A549 treated with RU486 at 1 μM for 4 hours (cell line): Measurements from ENCODE around the gene CDKN1A. TPM values are rescaled to one million over a fixed set of nuclear protein-coding genes. Genes with fewer than 3 reads are reported as not detected.

ENCODE experiments used
- total RNA-seq: library from RNA; stranded (reverse); fragments of 200-300 nt; extraction: Qiagen RNA extraction; gene quantifications from 5 replicates; pipeline ENCODE4 v1.2.3, GENCODE V29; 2022; ENCODE audit warnings: low read depth

CDKN1A gene
- total RNA-seq, result 178 to 255 TPM (median 220 TPM) in 5 replicates

DNA sequence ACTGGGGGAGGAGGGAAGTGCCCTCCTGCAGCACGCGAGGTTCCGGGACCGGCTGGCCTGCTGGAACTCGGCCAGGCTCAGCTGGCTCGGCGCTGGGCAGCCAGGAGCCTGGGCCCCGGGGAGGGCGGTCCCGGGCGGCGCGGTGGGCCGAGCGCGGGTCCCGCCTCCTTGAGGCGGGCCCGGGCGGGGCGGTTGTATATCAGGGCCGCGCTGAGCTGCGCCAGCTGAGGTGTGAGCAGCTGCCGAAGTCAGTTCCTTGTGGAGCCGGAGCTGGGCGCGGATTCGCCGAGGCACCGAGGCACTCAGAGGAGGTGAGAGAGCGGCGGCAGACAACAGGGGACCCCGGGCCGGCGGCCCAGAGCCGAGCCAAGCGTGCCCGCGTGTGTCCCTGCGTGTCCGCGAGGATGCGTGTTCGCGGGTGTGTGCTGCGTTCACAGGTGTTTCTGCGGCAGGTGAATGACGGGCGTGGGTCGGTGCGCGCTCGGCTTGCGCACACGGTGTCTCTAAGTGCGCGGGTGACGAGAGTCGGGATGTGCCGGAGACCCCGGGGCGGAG, at the start of gene CDKN1A:
Gene CDKN1A, plus strand, starts transcription at position 227 of the 555 bp plus-strand sequence. CDS start 5,388 bp downstream, outside the sequence.

DNA sequence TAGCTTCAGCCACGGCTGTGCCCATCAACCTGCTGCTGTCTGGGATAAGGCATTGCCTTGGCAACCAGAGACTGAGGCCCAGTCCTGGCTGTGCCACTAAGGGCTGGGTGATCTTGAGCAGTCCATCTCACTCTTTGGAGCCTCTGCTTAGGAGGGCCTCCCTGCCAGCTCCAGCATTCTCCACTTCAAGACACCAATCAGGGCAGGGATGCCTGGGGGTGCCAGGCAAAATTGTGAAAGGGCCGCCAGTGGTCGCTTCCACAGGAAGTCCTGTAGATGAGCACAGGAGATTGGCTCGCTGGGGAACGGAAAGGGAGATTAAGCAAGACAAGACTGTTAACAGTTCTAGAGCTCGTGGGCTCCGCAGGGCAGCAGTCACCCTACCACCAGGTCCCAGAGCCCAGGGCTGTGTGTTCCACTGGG, 19.0 kb downstream of the CDKN1A start, which contains the start of gene RAB44:
Gene RAB44, plus strand, starts transcription at position 346 of the 423 bp plus-strand sequence. CDS start 6,410 bp downstream, outside the sequence.

Other genes with a start within 250 kb of the CDKN1A start
- not detected in 5 replicates for gene PXT1, start 235.9 kb upstream of the CDKN1A start, total RNA-seq
- gene KCTD20, start 235.7 kb upstream of the CDKN1A start, total RNA-seq, result 16.2 to 23.3 TPM (median 18.8 TPM) in 5 replicates
- gene STK38, start 131.2 kb upstream of the CDKN1A start, total RNA-seq, result 14.9 to 18.4 TPM (median 17.3 TPM) in 5 replicates
- 487 to 672 TPM (median 512 TPM) in 5 replicates for gene SRSF3, start 84.4 kb upstream of the CDKN1A start, total RNA-seq
- gene RAB44, start 19.1 kb downstream of the CDKN1A start, total RNA-seq, result 0.02 to 0.06 TPM (median 0.04 TPM) in 4 of 5 replicates, not detected in the other
- gene CPNE5, start 160.7 kb downstream of the CDKN1A start, total RNA-seq, result 0.05 to 0.15 TPM (median 0.08 TPM) in 4 of 5 replicates, not detected in the other
- 38.9 to 51.4 TPM (median 42.2 TPM) in 5 replicates for gene PPIL1, start 196.1 kb downstream of the CDKN1A start, total RNA-seq
- gene C6orf89, start 207.2 kb downstream of the CDKN1A start, total RNA-seq, result 14.6 to 17.1 TPM (median 16.7 TPM) in 5 replicates